Psoas muscle (tissue), 8 donors: ENCODE results near the gene CCDC34. TPM values are rescaled to one million over a fixed set of nuclear protein-coding genes. Genes with fewer than 3 reads are reported as not detected.

Source experiments
- ATAC-seq, 4 donors: fragments of 200-7000 bp; cut with Tn5 transposase; one replicate each; pipeline ENCODE4 v1.9.1; 2020; ENCODE audit warnings: moderate library complexity in 3 of 4, mild to moderate bottlenecking in 2 of 4
- DNase-seq, 2 donors: peaks; one replicate each; pipeline ENCODE4 v3.0.0-alpha.2; 2020
- H3K27ac ChIP-seq: fragments of 200-600 bp; one replicate; pipeline ENCODE4 v1.8.0; 2022
- H3K27me3 ChIP-seq, 3 donors: fragments of 200-600 bp in 1 of 3; one replicate each; pipeline versions ENCODE4 v1.6.1 to v1.8.0; 2013 to 2022; ENCODE audit warnings: low read length in 2 of 3, mild to moderate bottlenecking in 2 of 3, moderate library complexity in 1 of 3; ENCODE audit not compliant: insufficient read depth in 3 of 3
- H3K36me3 ChIP-seq, 2 donors: fragments of 200-600 bp in 1 of 2; one replicate each; pipeline versions ENCODE4 v1.6.1 to v1.8.0; 2013 to 2022; ENCODE audit warnings: low read depth in 1 of 2, mild to moderate bottlenecking in 1 of 2, moderate library complexity in 1 of 2; ENCODE audit not compliant: insufficient read depth in 1 of 2
- H3K4me1 ChIP-seq: fragments of 200-600 bp; one replicate; pipeline ENCODE4 v1.8.0; 2022
- H3K4me3 ChIP-seq: fragments of 200-600 bp; one replicate; pipeline ENCODE4 v1.8.0; 2022; ENCODE audit warnings: mild to moderate bottlenecking
- H3K9me3 ChIP-seq: fragments of 200-600 bp; one replicate; pipeline ENCODE4 v1.8.0; 2022
- WGBS, 3 donors: extraction: QIAGEN DNeasy Blood & Tissue Kit; methylation state at CpG; one replicate each; pipeline versions ENCODE4 v1.1.6 to v1.1.7; 2013; 5-methylcytosine and 5-hydroxymethylcytosine counted together
- intact Hi-C, 2 donors: fragments of 100-400 bp; cut with DNase I; formaldehyde crosslinking; loops; one replicate each; pipeline versions ENCODE4 v1.11.0 to v1.14.2; 2022
- polyA plus RNA-seq, 3 donors: library from polyadenylated mRNA; stranded (reverse); fragments of 200-250 nt; gene quantifications; one replicate each; pipeline ENCODE4 v1.2.3, GENCODE V29; 2013
- total RNA-seq, 4 donors: library from RNA; stranded (reverse); fragmentation: NEBNext Ultra II Directional in 2 of 4; extraction: Animal tissue kit (Norgen Biotek cat#: 25700) in 2 of 4; gene quantifications; one replicate each; pipeline versions ENCODE4 v1.2.1 to v1.2.4, GENCODE V29; 2021 to 2023
- TF ChIP-seq, protein P1 (sequence below): fragments of 200-600 bp; IDR thresholded peaks from one replicate; pipeline ENCODE4 v1.8.0; 2022; ENCODE audit warnings: antibody characterized with exemption
- donor health status: healthy with polysubstance abuse.
- donor health status: DM: no; HTN: no; CAD: no; lungs with moderate emphysema.
- donor health status: Bipolar disorder and iron deficiency.
- donor health status: healthy.
- donor health status: DM: yes; HTN: yes; CAD: no.
- donor health status: DM: no; HTN: no; CAD: no.
- donor health status: DM: no; HTN: no; CAD: no.
- donor health status: DM: yes; HTN: yes; CAD: no.

CCDC34 gene
- total and polyA plus RNA-seq, 7 donors: 1.9 to 7.6 (median 3.4) TPM

DNA sequence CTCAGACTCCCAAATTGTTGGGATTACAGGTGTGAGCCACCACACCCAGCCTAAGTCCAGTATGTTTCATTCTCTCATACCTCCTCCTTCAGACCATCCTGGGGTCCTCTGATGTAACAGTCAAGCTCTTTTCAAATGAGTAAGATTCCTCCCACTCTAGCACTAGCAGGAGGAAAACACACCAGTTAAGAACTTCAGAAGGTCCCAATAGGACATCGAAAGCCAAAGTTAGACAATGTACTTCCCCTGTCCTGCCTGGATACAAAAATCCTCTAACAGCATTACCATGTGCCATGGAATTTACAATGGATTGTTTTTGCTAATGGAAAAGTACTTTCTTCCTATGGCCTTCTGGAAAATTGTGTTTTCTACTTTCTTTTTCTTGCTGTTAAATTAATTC is 67.1 kb downstream of the CCDC34 start:
- Histone ChIP-seq H3K36me3 (no peaks in the 10 kb centered on the region), H3K4me3 (no peak overlapping the region), H3K9me3 (no peaks in the 10 kb centered on the region), H3K4me1 (no peaks in the 10 kb centered on the region), H3K27me3 (no peaks in the 10 kb centered on the region), H3K27ac (no peak overlapping the region)
- ATAC-seq (no peak), DNase-seq (no peak)
- intact Hi-C loops: loop anchor here (1.0 to 10.0 kb wide), 3 partner anchors 111 to 189 kb away; no protein-coding TSS in a partner anchor
- TF ChIP-seq, protein P1, sequence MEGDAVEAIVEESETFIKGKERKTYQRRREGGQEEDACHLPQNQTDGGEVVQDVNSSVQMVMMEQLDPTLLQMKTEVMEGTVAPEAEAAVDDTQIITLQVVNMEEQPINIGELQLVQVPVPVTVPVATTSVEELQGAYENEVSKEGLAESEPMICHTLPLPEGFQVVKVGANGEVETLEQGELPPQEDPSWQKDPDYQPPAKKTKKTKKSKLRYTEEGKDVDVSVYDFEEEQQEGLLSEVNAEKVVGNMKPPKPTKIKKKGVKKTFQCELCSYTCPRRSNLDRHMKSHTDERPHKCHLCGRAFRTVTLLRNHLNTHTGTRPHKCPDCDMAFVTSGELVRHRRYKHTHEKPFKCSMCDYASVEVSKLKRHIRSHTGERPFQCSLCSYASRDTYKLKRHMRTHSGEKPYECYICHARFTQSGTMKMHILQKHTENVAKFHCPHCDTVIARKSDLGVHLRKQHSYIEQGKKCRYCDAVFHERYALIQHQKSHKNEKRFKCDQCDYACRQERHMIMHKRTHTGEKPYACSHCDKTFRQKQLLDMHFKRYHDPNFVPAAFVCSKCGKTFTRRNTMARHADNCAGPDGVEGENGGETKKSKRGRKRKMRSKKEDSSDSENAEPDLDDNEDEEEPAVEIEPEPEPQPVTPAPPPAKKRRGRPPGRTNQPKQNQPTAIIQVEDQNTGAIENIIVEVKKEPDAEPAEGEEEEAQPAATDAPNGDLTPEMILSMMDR: no peak
- WGBS, 3 donors: 83 to 84% (median 83%) methylated on average over 1 of the region's 1 CpG

DNA sequence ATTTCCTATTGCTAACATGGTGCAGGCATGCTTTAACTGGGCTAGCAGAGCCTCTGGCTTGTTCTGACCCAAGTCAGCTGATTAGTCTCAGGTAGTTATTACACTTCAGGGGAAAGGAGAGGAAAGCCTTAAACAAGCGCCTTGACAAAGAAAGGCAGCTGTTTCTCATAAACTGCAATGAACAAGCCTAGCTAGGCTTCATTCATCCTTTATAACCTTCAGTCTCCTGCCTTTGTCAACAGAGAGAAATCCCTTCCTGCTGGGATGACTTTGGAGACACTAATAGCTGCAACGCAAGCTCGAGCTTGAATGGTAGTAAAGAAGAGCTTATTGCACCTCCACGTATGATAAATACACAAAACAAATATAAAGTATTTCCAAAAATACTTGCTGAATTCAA is 68.4 kb downstream of the CCDC34 start:
- Histone ChIP-seq H3K27me3 (no peaks in the 10 kb centered on the region), H3K9me3 (no peaks in the 10 kb centered on the region), H3K27ac (no peak overlapping the region), H3K4me3 (no peak overlapping the region), H3K36me3 (no peaks in the 10 kb centered on the region), H3K4me1 (no peaks in the 10 kb centered on the region)
- TF ChIP-seq, protein P1: no peak
- ATAC-seq (no peak), DNase-seq (no peak)
- intact Hi-C loops: loop anchor here in 1 of 2 donors (2.0 to 10.0 kb wide), 2 partner anchors 110 to 190 kb away; no protein-coding TSS in a partner anchor
- WGBS, 3 donors: 81 to 84% (median 81%) methylated on average over 4 of the region's 4 CpGs

DNA sequence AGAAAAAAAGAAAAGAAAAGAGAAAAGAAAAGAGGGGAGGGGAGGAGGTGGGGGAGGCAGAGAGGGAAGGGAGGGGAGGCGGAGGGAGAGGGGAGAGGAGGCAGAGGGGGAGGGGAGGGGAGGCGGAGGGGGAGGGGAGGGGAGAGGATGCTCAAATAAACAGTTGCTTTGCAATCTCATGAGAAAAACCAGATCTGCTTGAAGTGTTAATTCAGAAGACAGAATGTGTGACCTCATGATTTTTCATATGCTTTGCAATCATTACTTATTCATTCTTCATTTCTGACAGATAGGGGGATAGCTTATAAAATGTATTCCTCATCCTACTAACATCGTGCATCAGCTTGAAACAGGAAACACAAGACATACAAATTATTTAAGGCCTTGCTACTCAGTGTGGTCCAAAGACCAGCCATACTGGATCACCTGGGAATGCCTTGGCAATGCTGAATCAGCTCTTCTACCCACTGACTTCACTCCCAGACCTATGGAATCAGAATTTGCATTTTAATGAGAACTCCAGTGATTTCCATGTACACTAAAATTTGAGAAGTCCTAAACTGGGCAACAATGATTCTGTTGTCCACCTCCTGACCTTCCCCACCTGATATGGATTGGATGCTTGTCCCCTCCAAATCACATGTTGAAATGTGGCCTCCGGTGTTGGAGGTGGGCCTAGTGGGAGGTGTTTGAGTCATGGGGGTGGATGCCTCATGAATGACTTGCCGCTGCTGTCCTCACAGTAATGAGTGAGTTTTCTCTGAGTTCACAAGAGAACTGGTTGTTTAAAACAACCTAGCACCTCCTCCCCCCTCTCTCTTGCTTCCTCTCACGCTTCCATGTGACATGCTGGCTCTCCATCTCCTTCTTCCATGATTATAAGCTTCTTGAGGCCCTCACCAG is 69.2 kb downstream of the CCDC34 start:
- DNase-seq (no peak), ATAC-seq (no peak)
- Histone ChIP-seq H3K36me3 (no peaks in the 10 kb centered on the region), H3K4me1 (no peaks in the 10 kb centered on the region), H3K4me3 (no peak overlapping the region), H3K27me3 (no peaks in the 10 kb centered on the region), H3K27ac (no peak overlapping the region), H3K9me3 (no peaks in the 10 kb centered on the region)
- intact Hi-C loops: loop anchor here in 1 of 2 donors (2.0 to 10.0 kb wide), 2 partner anchors 109 to 191 kb away; no protein-coding TSS in a partner anchor
- WGBS, 3 donors: 72 to 85% (median 79%) methylated on average over 5 to 6 of the region's 6 CpGs
- TF ChIP-seq, protein P1: no peak

DNA sequence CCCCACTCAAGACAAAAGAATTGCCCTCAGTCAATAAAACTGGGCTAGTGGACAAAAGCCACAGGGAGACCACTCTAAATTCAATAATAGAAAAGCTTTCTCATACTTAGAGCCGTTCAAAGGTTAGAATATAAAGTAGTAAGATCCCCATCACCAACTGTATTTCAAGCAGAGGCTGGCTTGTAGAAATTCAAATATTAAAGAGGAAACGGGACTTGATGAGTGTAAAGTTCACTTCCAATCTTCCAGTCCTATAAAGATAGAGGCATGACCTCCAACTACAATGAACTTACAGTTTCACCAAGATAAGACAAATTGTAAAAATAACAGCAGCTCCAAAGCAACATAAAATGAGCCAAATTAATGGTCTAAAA is 70.4 kb downstream of the CCDC34 start:
- H3K27me3 ChIP-seq: no peaks in the 10 kb centered on the region
- no peaks in the 10 kb centered on the region for H3K36me3 ChIP-seq
- intact Hi-C loops: loop anchor here in 1 of 2 donors (10.0 kb wide), 1 partner anchor 192 kb away; no protein-coding TSS in a partner anchor
- no peak overlapping the region for H3K4me3 ChIP-seq
- H3K27ac ChIP-seq: no peak overlapping the region
- 44 to 90% (median 67%) methylated on average over 2 of the region's 2 CpGs for WGBS, 3 donors
- no peaks in the 10 kb centered on the region for H3K4me1 ChIP-seq
- DNase-seq (no peak), ATAC-seq (no peak)
- H3K9me3 ChIP-seq: no peaks in the 10 kb centered on the region
- TF ChIP-seq, protein P1: no peak
